HG03457 (cell line): ENCODE data around the gene MXI1.
A peak's percentile ranks its signal among the peaks of the same experiment; 100 is the strongest.

Experiments used
- ATAC-seq: cut with Tn5 transposase; IDR thresholded peaks from one replicate; pipeline ENCODE4 v1.9.1; 2021; ENCODE audit warnings: moderate number of reproducible peaks; ENCODE audit not compliant: unreplicated experiment

MXI1 gene

GRCh38 chr10:110215286-110216170, 8.1 kb downstream of the MXI1 start:
- ATAC-seq: no peak

- ATAC-seq: no peak
These were observed 8.8 kb downstream of the MXI1 start for GRCh38 chr10:110216240-110216639.

- no peak for ATAC-seq
These were observed 9.7 kb downstream of the MXI1 start for GRCh38 chr10:110216942-110217661.

- ATAC-seq: no peak
These were observed 10.2 kb downstream of the MXI1 start for GRCh38 chr10:110217662-110218008.

GRCh38 chr10:110218632-110219031, 11.2 kb downstream of the MXI1 start:
- no peak for ATAC-seq

- ATAC-seq: no peak
These were observed 12.5 kb downstream of the MXI1 start for GRCh38 chr10:110219884-110220283.

- no peak for ATAC-seq
These were observed 13.0 kb downstream of the MXI1 start for GRCh38 chr10:110220398-110220797.

GRCh38 chr10:110221044-110221720, 13.8 kb downstream of the MXI1 start:
- no peak for ATAC-seq

- ATAC-seq: no peak
These were observed 14.4 kb downstream of the MXI1 start for GRCh38 chr10:110221721-110222261.

GRCh38 chr10:110222641-110223297, 15.4 kb downstream of the MXI1 start:
- no peak for ATAC-seq

- no peak for ATAC-seq
These were observed 16.0 kb downstream of the MXI1 start for GRCh38 chr10:110223298-110223925.

GRCh38 chr10:110224992-110225391, 17.6 kb downstream of the MXI1 start:
- ATAC-seq: no peak

GRCh38 chr10:110225441-110225755, 18.0 kb downstream of the MXI1 start:
- peak; percentile 1 for ATAC-seq

- peak; percentile 68 for ATAC-seq
These were observed 18.5 kb downstream of the MXI1 start for GRCh38 chr10:110225756-110226542.

GRCh38 chr10:110226543-110226925, 19.1 kb downstream of the MXI1 start:
- no peak for ATAC-seq

GRCh38 chr10:110226926-110227641, 19.7 kb downstream of the MXI1 start:
- ATAC-seq: no peak

- ATAC-seq: no peak
These were observed 20.7 kb downstream of the MXI1 start for GRCh38 chr10:110228066-110228465.

- ATAC-seq: no peak
These were observed 21.8 kb downstream of the MXI1 start for GRCh38 chr10:110229155-110229554.

GRCh38 chr10:110233846-110234245, 26.4 kb downstream of the MXI1 start:
- no peak for ATAC-seq
